Loucy (cell line): ENCODE results near the gene TMEM200A.

ENCODE experiments used
- H2AFZ ChIP-seq: fragments of 200-600 bp; sonication (generic); 2 replicates; pipeline ENCODE4 v1.6.0; 2016; ENCODE audit warnings: antibody characterized with exemption, mild to moderate bottlenecking, low read length, moderate library complexity
- H3F3A ChIP-seq: fragments of 200-600 bp; 2 replicates; pipeline ENCODE4 v1.6.0; 2016; ENCODE audit warnings: antibody characterized with exemption, low read depth, mild to moderate bottlenecking
- H3K27me3 ChIP-seq: fragments of 200-600 bp; sonication (generic); 2 replicates; pipeline ENCODE4 v1.6.1; 2014; ENCODE audit warnings: low read length, mild to moderate bottlenecking; ENCODE audit not compliant: insufficient read depth, poor library complexity, severe bottlenecking
- H3K36me3 ChIP-seq: fragments of 200-600 bp; sonication (generic); 2 replicates; pipeline ENCODE4 v1.6.1; 2016; ENCODE audit warnings: low read length; ENCODE audit not compliant: insufficient read depth
- H3K4me1 ChIP-seq: fragments of 200-600 bp; sonication (generic); 2 replicates; pipeline ENCODE4 v1.5.1; 2014; ENCODE audit warnings: low read length, mild to moderate bottlenecking; ENCODE audit not compliant: insufficient read depth, poor library complexity, severe bottlenecking
- H3K4me2 ChIP-seq: fragments of 200-600 bp; sonication (generic); 2 replicates; pipeline ENCODE4 v1.6.0; 2014; ENCODE audit warnings: antibody characterized with exemption, low read length, low read depth, mild to moderate bottlenecking; ENCODE audit not compliant: poor library complexity, severe bottlenecking
- H3K4me3 ChIP-seq: fragments of 200-600 bp; sonication (generic); 2 replicates; pipeline ENCODE4 v1.5.1; 2014; ENCODE audit warnings: low read length, mild to moderate bottlenecking, mixed read lengths; ENCODE audit not compliant: poor library complexity, severe bottlenecking
- H3K79me2 ChIP-seq: fragments of 200-600 bp; sonication (generic); 2 replicates; pipeline ENCODE4 v1.6.1; 2014; ENCODE audit warnings: low read length; ENCODE audit not compliant: insufficient read depth
- H3K9ac ChIP-seq: fragments of 200-600 bp; sonication (generic); 2 replicates; pipeline ENCODE4 v1.6.0; 2014; ENCODE audit warnings: mild to moderate bottlenecking, low read depth, low read length, moderate library complexity; ENCODE audit not compliant: poor library complexity, severe bottlenecking
- H3K9me2 ChIP-seq: fragments of 200-600 bp; sonication (generic); replicated peaks from 2 replicates; pipeline ENCODE4 v1.6.1; 2016; ENCODE audit warnings: low read depth, low read length, mixed read lengths
- H3K9me3 ChIP-seq: fragments of 200-600 bp; sonication (generic); 2 replicates; pipeline ENCODE4 v1.6.1; 2014; ENCODE audit warnings: mild to moderate bottlenecking, antibody characterized with exemption, low read length, low read depth; ENCODE audit not compliant: insufficient read depth
- H4K20me1 ChIP-seq: fragments of 200-600 bp; sonication (generic); 2 replicates; pipeline ENCODE4 v1.6.0; 2014; ENCODE audit warnings: antibody characterized with exemption, low read length, mild to moderate bottlenecking; ENCODE audit not compliant: insufficient read depth, poor library complexity, severe bottlenecking
- CTCF ChIP-seq: fragments of 200-600 bp; sonication (generic); conservative IDR thresholded peaks from 2 replicates; pipeline ENCODE4 v1.5.1; 2014; ENCODE audit warnings: mild to moderate bottlenecking, antibody characterized with exemption, low read length
- EZH2phosphoT487 ChIP-seq: fragments of 200-600 bp; IDR thresholded peaks from 2 replicates; pipeline ENCODE4 v1.6.1; 2018; ENCODE audit warnings: antibody characterized with exemption, mild to moderate bottlenecking, moderate library complexity, borderline replicate concordance

TMEM200A gene

GRCh38 chr6:130412556-130413290, 46.9 kb downstream of the TMEM200A start:
- TF ChIP-seq EZH2phosphoT487 (no peak), CTCF (no peak)
- peaks cover under 1% of the 10 kb centered on the region for H3K4me1 ChIP-seq
- H3K4me3 ChIP-seq: no peak overlapping the region
- H3K9ac ChIP-seq: no peak overlapping the region
- H3K9me2 ChIP-seq: no peaks in the 10 kb centered on the region
- H3K27me3 ChIP-seq: no peaks in the 10 kb centered on the region
- H3K9me3 ChIP-seq: no peaks in the 10 kb centered on the region
- no peak overlapping the region for H3K4me2 ChIP-seq
- no peak overlapping the region for H2AFZ ChIP-seq
- H3F3A ChIP-seq: no peaks in the 10 kb centered on the region
- no peaks in the 10 kb centered on the region for H3K79me2 ChIP-seq
- H4K20me1 ChIP-seq: no peaks in the 10 kb centered on the region
- H3K36me3 ChIP-seq: no peaks in the 10 kb centered on the region

- TF ChIP-seq EZH2phosphoT487 (no peak), CTCF (no peak)
- H3K27me3 ChIP-seq: no peaks in the 10 kb centered on the region
- H3K79me2 ChIP-seq: no peaks in the 10 kb centered on the region
- no peak overlapping the region for H3K9ac ChIP-seq
- no peaks in the 10 kb centered on the region for H4K20me1 ChIP-seq
- H2AFZ ChIP-seq: no peak overlapping the region
- H3F3A ChIP-seq: no peaks in the 10 kb centered on the region
- H3K4me3 ChIP-seq: no peak overlapping the region
- H3K9me3 ChIP-seq: no peaks in the 10 kb centered on the region
- no peak overlapping the region for H3K4me2 ChIP-seq
- H3K9me2 ChIP-seq: no peaks in the 10 kb centered on the region
- peaks cover 3% of the 10 kb centered on the region for H3K4me1 ChIP-seq
- H3K36me3 ChIP-seq: no peaks in the 10 kb centered on the region
Measured at GRCh38 chr6:130417951-130418350, 52.1 kb downstream of the TMEM200A start.

GRCh38 chr6:130420911-130421310, 55.1 kb downstream of the TMEM200A start:
- Histone ChIP-seq H3K36me3 (no peaks in the 10 kb centered on the region), H3K79me2 (no peaks in the 10 kb centered on the region), H3K9me3 (no peaks in the 10 kb centered on the region), H3F3A (no peaks in the 10 kb centered on the region), H3K9ac (no peak overlapping the region), H3K9me2 (no peaks in the 10 kb centered on the region), H4K20me1 (no peaks in the 10 kb centered on the region), H3K4me1 (peaks cover 3% of the 10 kb centered on the region), H3K27me3 (no peaks in the 10 kb centered on the region), H3K4me3 (no peak overlapping the region), H2AFZ (no peak overlapping the region), H3K4me2 (no peak overlapping the region)
- TF ChIP-seq EZH2phosphoT487 (no peak), CTCF (no peak)
